Stimulated activated CD4-positive, alpha-beta T cell treated with anti-CD3 and anti-CD28 coated beads, Interleukin-4, amount 100 ng/mL, for 1 hour (primary cell): ENCODE measurements around the gene GP1BB.

Source experiments
- DNase-seq: peaks from one replicate; pipeline ENCODE4 v3.0.0-alpha.2; 2020

The GP1BB gene

DNA sequence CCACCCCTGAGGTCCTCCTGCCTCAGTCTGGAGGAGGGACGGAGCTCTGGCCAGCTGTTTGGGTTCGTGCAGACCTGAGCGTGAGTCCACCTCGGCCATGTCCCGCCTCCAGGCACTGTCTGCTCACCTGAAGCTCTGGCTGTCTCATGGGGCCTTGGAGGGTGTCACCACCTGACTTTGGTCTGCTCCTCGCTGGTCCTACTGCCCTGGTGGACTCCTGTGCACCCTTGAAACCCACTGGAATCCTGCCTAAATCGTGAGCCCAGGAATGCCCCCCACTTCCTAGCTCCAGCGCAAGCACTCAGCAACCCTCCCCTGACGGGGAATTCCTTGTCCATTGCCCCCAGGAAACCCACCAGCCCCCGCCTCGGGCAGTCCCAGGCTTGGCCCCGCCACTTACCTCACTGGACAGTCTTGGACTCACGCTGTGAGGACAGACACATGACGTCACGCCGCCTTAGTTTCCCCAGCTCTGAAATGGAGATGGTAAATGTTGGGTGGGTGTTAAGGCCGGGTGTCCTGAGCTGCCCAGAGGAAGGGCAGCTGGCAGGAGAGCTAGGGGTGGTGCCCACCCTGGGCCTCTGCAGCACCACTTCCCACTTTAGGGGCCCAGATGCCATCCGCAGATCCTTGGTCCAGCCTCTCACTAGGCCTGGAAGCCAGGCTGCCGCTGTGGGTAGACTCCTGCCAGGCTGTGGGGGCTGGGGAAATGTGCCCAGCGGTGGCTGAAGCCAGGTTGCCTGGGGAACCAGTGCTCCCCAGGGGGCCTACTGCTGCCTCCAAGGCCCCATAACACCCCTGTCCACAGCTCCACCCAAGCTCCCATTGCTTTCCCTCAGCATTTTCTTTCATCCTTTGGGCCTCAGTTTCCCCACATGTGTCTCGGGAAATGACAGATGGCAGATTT is 19.1 kb downstream of the GP1BB start:
- no peak for DNase-seq

DNA sequence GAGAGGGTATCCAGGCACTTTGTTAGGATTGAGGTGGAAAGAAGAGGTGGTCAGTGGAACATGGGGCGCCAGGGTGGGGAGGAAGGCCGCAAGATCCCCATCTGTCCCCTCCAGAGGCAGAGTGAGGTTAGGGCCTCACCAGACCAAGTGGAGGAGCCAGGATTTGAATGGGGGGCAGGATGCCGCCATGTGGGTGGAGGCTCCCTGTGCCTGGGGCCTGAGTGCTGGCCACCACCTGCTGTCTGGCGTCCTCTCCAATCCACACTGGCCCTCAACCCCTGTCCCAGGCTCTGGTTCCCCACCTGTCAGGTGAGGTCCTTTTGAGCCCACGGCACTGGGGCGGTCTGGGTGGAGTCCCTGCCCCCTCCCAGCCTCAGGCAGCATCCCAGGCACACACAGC is 19.7 kb downstream of the GP1BB start:
- DNase-seq, result no peak

DNA sequence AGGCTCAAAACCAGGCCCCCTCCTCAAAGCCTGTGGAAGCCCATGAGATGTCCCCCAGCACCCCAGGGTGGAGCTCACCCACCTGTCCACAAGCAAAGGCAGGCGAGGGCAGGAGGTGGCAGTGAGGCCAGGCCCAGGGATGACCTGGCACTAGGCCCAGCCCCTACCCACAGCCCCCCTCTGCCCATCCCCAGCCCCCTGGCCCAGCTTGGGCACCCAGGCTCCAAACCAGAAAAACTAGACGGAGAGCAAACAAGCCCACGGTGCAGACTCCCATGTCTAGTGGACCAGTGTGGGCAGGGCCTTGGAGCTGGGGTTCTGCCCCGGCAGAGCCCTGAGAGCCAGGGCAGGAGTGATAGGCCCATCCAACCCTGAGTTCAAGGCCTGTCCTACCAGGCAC is 20.3 kb downstream of the GP1BB start:
- DNase-seq, result no peak

DNA sequence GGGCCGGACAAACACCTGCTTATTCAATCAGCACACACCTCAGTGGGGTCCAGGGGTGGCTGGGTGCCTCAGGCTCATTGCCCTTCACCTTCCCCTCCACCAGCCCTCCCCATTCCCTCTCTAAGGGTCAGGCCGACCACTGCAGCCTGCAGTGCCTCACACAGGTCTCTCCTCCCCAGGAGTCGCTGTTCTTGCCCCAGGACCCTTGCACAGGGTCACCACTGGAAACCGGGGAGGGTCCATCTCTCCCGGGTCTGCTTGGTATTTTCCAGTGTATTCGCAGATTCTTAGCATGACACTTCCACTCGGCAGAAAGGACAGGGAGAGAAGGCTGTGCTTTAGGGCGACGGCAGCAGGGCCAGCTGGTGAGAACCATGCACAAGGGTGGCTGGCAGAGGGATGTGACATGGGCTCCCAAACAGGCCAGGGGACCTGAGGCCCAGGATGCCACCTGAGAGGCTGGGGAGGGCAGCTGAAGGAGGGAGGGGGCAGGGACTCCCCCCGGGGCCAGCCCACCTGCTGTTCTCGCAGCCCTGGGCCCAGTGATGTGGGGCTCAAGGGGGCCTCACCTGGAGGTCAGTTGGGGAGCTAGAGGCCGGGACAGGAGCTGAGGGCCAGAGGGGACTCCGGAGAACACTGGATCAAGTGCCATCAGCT is 21.1 kb downstream of the GP1BB start:
- no peak for DNase-seq

DNA sequence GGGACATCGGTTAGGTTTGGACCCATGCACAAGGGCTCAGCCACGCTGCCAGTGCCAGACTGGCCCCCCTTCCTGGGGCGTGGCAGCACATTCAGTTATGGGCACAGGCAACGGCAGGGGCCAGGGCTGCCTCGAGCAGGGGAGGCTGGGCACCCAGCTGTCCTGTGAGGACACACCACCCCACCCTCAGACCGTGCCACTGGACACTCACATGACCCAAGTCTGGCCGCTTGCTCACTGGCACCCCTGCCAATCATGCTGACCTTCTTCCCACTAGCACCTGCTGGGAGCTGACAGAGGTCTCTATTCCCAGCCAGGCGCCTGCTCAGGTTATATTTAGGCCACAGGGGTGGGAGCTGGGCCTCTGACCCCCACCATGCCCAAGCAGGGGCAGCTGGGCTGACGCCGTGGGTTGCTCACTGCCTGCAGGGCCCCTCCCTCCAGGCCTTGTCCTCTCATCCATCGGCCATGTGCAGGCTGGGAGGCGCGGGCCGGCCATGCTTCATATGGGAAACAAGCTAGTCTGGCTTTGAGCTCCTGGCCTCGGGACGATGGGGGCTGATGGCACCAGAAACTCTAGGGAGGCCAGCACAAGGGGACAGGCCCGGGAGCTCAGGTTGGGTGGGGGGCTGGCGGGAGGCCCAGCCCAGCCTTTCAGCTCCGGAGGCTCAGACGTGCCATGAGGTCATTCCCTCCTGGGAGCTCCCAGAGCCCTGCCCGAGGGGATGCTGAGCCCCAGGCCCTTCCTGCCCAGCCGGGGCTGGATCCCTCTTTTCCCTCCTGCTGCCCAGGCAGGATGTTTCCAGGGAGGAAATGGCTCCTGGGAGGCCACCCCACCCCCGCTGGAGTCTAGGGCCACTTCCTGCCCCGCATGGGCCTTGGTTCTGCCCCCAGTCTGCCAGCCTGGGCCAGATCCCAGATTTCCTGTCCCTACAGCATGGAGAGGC is 22.1 kb downstream of the GP1BB start:
- no peak for DNase-seq

DNA sequence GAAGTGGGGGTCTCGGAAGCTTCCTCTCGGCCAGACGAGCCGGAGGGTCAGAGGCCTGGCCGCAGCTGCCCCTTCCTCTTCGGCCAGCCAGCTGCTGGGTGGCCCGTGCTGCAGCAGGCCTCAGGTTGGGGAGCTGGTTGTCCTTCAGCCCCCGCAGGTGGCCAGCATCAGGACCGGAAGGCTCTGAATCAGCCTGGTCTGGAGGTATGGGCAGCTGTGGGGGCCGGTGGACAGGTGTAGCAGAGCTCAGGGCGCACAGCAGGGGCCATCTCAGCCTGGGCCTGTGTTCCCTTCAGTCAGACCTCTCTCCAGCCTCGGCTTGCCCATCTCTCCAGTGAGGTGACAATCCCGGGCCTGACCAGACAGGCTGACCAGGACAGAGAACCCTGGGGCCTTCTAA is 23.4 kb downstream of the GP1BB start:
- no peak for DNase-seq

DNA sequence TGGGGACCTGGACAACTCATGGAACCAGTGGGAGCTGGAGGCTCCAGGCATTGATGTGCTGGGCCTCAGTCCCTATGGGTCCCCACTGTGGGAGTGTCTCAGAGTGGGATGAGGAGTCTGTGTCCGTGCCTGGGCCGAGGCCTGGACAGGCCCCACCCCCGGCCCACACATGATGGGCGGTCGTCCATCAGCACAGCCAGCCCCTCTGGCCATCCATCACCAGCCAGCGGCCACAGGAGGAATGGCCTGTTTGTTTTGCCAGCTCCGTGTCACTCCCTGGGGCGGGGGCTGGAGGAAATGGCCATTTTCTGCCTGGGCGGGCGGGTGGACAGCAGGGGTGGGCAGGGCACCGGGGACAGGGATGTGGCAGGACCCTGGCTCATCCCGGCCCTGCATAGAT is 24.2 kb downstream of the GP1BB start:
- DNase-seq, result no peak

DNA sequence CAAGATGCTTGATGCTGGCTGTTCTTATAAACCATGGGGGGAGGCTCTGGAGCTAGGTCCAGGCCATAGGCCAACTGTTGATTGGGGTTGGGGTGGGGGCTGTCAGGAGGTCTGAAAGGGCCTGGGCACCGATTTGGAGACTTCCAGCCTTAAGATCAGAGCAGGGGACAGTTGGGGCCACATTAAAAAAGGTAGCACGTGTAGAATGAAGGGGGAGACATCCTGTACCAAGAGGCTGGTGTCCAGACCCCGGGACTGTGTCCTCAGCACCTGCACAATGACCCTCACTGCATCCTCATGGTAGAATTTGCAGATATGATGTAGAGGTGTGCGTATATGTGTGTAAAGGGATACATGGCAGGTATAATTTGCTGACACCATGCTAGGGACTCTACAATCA is 24.8 kb downstream of the GP1BB start:
- no peak for DNase-seq

DNA sequence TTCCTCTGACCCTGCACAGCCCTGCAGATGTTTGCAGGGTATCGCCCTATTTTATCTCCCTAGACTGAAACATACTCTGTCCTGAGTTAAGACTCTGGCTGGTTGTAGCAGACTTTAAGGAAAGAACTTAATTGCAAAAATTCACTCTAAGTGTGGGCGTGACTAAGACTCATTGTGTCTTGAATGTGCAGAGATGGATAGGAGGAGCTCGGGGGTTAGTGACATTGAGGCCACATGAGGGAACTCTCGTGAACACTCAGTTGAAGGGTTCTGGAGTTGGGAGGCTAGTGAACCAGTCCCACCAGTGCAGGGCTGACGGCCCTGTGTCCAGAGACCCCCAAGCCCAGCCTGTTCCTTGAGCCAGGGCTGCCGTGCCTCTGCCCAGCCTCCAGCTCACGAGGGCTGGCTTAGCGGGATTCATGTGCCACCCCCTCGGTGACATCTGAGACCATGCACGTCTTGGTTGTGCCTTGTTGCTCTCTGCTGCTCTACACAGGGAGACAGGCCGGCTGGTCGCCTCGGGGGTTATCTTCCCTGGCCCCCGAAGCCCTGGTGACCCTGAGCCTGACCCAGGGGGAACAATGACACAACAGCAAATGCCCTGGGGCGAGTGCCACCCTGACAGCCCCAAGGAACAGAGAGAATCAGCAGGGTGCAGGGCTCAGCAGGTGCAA is 25.8 kb downstream of the GP1BB start:
- no peak for DNase-seq

DNA sequence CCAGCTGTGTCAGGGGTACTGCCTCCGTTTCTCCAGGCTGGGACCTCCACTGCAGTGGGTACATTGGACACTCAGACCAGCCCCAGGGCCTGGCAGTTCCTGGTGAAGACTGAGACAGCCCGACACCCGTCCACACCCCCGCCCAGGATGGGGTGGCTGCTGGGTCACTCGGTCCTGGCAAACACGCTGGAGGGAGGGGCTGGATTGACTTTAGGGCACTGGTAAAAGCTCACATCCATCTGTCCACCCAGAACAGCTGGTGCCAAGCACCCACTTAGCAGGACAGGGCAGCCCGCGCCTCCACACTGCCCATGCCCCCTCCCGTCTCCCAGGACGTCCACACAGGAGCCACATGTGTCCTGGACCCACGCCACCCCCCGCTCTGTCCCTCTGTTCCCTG is 26.5 kb downstream of the GP1BB start:
- no peak for DNase-seq

DNA sequence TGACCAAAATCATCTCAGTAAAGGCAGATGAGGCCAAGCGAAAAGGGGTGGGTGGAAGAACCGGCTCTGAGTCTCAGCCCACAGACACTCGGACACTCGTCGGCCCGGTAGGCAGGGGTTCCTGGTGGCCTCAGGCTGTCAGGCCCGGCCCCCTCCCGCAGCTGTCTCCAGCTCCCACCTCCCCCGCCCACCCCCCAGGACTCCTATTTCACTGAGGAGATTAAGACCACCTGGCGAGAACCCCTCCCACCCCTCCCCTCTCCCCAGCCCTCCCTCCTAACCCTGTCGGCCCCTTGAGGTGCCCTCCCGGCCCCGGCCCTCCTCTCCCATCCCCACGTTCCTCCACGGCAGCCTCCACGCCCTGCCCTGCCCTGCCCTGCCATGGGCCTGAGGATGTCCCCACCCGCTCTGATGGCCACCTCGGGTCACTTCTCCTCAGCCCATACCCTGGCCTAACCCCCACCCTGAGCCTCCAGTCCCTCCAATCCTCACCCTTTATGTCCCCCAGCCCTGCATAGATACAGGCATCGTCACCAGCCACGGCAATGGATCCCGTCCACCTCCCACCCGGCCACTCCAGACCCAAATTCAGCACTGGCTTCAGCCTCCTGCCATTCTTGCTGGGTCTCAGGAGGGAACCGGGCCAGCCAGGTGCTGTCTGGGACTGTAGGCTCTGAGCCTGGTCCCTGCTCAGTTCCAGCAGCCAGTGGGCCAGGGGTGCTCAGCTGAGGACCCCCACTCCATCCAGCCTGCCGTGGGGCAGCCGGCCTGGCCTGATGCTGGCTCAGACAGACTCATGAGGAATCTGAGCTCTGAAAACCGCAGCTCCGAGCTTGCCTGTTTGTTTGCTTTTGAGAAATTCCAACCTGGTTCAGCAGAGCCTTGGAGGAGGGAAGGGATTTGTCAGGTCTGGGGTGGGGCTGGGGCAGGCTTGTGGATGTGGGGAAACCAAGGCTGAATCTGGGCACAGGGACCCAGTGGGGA is 27.5 kb downstream of the GP1BB start:
- no peak for DNase-seq

DNA sequence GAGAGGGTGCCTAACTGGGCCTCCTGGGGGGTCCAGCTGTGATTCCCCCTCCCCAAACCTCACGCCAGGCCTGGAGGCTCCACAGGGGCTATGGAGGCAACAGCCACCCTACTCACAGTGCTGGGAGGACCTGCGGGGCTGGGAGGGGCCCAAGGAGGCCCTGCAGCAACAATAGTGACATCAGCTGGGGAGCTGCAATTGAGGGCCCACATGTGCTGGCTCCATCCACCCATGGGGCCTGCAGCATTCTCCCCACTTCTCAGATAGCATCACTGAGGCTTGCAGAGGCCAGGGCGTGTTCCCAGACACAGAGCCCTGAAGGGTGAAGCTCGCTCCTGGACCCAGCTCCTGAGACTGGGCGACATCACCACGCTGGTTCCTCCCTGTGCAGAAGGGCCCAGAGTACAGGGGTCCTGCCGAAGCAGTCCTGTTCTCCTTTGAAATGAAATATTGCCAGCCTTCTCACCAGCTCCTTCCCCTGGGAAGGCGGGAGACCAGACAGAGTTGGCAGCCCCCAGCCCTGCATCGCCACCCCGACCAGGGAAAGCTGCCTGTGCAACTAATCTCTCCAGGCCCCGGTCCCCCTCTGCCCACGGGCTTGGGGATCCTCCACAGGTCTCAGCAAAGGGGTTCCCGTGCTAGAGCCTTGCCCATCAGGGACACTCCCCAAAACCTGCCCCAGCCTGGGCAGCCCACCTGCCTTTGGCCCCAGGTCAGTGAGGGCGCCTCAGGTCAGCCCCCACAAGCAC is 28.3 kb downstream of the GP1BB start:
- no peak for DNase-seq

DNA sequence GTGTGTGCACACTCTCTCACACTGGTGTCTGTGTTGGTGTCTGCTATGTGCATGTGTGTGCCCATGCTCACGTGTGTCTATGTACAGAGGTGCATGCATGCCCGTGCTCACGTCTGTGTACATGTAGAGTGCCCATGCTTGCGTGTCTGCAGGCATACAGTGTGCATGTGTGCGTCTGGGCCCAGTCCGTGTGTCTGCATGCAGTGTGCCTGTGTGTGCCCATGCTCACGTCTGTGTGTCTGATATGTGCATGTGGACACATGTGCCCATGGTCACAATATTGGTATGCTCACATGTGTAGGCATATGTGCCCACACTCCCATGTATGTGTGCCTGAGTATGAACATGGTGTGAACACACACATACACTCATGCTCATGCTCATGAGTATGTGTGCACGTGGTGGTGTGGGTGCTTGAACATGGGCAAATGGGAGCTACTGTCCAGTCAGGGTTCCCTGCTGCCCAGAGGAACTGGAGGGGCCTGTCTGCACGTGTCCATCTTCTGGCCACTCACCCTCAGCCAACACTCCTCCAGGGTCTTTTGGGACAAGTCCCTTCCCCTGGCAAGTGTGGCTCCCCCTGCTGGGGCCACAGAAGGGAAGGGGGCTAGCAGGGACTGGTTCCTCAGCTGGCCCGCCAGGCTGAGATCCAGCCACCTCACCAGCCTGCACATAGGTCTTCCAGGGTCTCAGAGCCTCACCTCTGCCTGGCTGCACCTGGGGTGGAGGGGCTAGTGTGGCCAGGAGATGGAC is 29.9 kb downstream of the GP1BB start:
- DNase-seq, result no peak

DNA sequence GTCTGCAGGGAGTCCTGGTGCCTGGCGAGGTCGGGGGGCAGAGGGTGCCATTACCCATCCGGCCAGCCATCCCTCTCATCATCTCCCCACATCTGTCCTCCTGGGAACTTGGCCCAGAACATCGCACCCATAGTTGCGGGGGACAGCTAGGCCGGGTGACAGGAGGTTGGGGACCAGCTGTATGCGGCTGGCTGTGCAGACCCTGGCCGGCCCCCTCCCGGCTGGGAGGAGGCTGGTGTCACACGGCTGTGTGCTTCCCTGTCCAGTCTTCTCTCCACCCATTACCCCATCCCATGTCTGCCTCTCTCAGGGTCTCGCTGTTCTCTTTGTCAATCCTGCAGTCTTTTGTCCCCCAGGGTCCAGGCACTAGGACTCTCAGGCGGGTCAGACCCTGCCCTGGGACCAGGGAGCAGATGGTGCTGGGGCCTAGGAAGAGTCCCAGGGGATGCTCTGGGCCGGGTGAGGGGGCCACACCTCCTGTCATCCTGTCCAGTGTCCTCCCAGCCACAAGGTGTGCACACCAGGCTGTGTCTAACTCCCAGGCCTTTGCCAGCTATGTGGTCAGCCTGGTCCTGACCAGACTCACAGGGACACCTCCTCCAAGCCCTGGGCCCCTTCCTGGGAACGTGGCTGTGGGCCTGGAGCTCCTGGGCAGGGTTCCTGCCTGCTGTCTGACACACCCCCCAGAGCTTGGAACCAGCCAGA is 30.8 kb downstream of the GP1BB start:
- no peak for DNase-seq

DNA sequence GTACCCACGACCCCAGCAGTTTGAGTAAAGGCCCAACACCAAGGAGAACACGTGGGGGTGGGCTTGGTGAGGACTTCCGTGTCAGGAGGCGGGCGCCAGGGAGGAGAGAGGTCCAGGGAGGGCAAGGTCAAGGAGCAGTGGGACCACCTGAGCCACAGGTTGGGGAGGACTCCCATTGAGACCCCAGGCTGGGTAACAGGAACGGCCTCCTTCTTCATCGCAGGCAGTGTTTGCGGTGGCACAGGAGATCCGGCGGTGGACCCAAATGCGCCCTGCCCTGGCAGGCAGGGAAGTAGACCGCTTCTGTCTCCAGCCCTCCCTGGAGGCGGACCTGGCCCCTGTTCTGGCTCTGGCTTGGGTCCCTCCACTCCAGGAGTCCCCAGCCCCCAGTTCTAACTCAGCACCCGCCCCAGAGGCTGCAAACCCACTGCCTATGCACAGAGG is 31.4 kb downstream of the GP1BB start:
- DNase-seq, result no peak

DNA sequence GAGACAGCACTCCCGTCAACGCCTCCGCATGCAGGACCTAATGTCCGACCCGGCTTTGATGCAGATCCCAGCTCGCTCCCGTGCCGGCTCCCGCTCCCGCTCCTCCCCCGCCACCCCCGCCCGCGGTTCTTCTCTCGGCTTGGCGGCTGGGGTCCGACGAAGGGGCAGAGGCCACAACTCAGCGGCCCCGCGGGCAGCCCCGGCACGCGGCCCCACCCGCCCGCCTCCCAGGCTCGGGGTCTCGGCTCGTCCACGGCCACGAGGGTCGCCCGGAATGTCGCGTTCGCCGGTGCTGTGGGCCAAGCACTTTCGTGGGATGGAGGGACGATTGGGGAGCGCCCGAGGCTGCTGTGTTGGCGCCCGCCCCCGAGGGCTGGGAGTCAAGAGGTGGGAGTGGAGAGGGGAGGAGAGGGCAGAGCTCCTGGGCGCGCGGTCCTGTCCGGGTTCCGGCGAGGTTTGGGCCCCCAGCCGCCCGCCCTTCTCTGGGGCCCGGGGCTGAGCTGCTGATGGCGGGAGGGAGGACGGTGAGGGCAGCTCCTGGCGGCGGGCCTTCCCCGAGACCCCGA is 31.9 kb downstream of the GP1BB start:
- no peak for DNase-seq

DNA sequence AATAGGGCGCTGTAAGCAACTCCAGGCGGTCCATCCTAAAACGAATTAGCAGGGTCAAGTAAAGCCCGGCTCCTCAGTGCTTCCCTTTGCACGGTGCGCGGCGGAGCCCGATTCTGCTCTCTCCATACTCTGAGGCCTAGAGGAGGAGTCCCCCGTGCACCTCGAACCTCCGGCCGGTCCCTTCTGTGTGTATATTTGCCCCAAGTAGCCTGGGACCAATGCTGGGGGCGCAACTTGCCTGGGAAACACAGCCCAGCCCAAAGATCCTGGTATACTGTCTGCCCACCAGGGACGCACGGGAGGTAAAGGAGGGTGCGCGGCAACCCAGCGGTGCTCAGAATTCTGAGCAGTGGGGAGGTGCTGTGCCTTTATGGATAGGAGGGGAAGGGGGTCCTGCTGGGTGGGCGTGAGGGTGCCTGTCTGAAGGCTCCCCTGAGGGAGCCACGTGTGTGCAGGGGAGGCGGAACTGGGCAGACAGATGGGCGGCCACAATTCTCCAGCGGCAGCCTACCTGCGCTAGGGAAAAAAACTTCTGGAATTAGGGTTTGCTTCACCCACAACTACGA is 32.5 kb downstream of the GP1BB start:
- DNase-seq, result no peak
